Upper lobe of right lung (tissue), 1 donor: ENCODE data around the gene SERTM2. TPM values are rescaled to one million over a fixed set of nuclear protein-coding genes. Genes with fewer than 3 reads are reported as not detected.

ENCODE experiments used
- ATAC-seq: fragments of 200-7000 bp; cut with Tn5 transposase; one replicate; pipeline ENCODE4 v1.9.1; 2020; ENCODE audit warnings: mild to moderate bottlenecking, moderate library complexity
- DNase-seq: peaks from one replicate; pipeline ENCODE4 v3.0.0-alpha.2; 2020
- H3K27ac ChIP-seq: fragments of 200-600 bp; one replicate; pipeline ENCODE4 v1.8.0; 2022
- H3K27me3 ChIP-seq: fragments of 200-600 bp; one replicate; pipeline ENCODE4 v1.8.0; 2022; ENCODE audit warnings: mild to moderate bottlenecking
- H3K36me3 ChIP-seq: fragments of 200-600 bp; one replicate; pipeline ENCODE4 v1.8.0; 2022
- H3K4me1 ChIP-seq: fragments of 200-600 bp; one replicate; pipeline ENCODE4 v1.8.0; 2022
- H3K4me3 ChIP-seq: fragments of 200-600 bp; one replicate; pipeline ENCODE4 v1.8.0; 2022; ENCODE audit warnings: mild to moderate bottlenecking
- H3K9me3 ChIP-seq: fragments of 200-600 bp; one replicate; pipeline ENCODE4 v1.8.0; 2022
- CTCF ChIP-seq: fragments of 200-600 bp; IDR thresholded peaks from one replicate; pipeline ENCODE4 v1.8.0; 2022; ENCODE audit warnings: antibody characterized with exemption
- intact Hi-C: fragments of 100-400 bp; cut with DNase I; formaldehyde crosslinking; loops from one replicate; pipeline ENCODE4 v1.11.0; 2022
- long read RNA-seq: library from polyadenylated mRNA; unstranded; transcript quantifications from one replicate; pipeline ENCODE4 v2.0.0, GENCODE V29; 2021
- total RNA-seq: library from RNA; stranded (reverse); fragmentation: NEBNext Ultra II Directional; extraction: Animal tissue kit (Norgen Biotek cat#: 25700); gene quantifications from one replicate; pipeline ENCODE4 v1.2.1, GENCODE V29; 2021
- donor health status: DM: no; HTN: yes; CAD: no; lungs with severe emphysema.

The SERTM2 gene
- 1.6 TPM for total RNA-seq
- long read RNA-seq, full-length matches to known transcripts: 3 of 3 reads
- long read RNA-seq, partial matches to known transcripts: 0 of 3 reads
- long read RNA-seq, other reads (novel, unspliced or antisense): 0 of 3 reads

GRCh38 chrX:111511477-111511876 lies at the start of gene SERTM2:
Gene SERTM2 (plus strand): TSS chrX:111511645. CDS start chrX:111518858, 7,213 bp downstream.
- intact Hi-C loops: no loop called here
- no peak within 1 kb of the TSS for H3K27ac ChIP-seq
- no peak for TF ChIP-seq CTCF
- H3K36me3 ChIP-seq: no peaks in the 10 kb centered on the region
- DNase-seq (no peak), ATAC-seq (no peak)
- no peaks in the 10 kb centered on the region for H3K27me3 ChIP-seq
- H3K9me3 ChIP-seq: no peaks in the 10 kb centered on the region
- no peak within 1 kb of the TSS for H3K4me3 ChIP-seq
- H3K4me1 ChIP-seq: no peaks in the 10 kb centered on the region

GRCh38 chrX:111465669-111466068 lies 45.8 kb upstream of the SERTM2 start:
- ATAC-seq: no peak
- H3K4me3 ChIP-seq: no peak overlapping the region
- H3K9me3 ChIP-seq: no peaks in the 10 kb centered on the region
- DNase-seq: no peak
- intact Hi-C loops: no loop called here
- no peaks in the 10 kb centered on the region for H3K36me3 ChIP-seq
- no peak for TF ChIP-seq CTCF
- H3K27ac ChIP-seq: no peak overlapping the region
- H3K27me3 ChIP-seq: no peaks in the 10 kb centered on the region
- H3K4me1 ChIP-seq: no peaks in the 10 kb centered on the region

- no peak overlapping the region for H3K4me3 ChIP-seq
- no peak overlapping the region for H3K27ac ChIP-seq
- H3K9me3 ChIP-seq: no peaks in the 10 kb centered on the region
- intact Hi-C loops: no loop called here
- no peak for ATAC-seq
- no peaks in the 10 kb centered on the region for H3K36me3 ChIP-seq
- H3K4me1 ChIP-seq: no peaks in the 10 kb centered on the region
- DNase-seq: peak; percentile 46
- TF ChIP-seq CTCF: no peak
- no peaks in the 10 kb centered on the region for H3K27me3 ChIP-seq
Measured at GRCh38 chrX:111467896-111468295, 43.5 kb upstream of the SERTM2 start.

GRCh38 chrX:111470681-111471403 lies 40.6 kb upstream of the SERTM2 start:
- no peaks in the 10 kb centered on the region for H3K27me3 ChIP-seq
- H3K27ac ChIP-seq: no peak overlapping the region
- no peaks in the 10 kb centered on the region for H3K9me3 ChIP-seq
- DNase-seq (no peak), ATAC-seq (no peak)
- no peaks in the 10 kb centered on the region for H3K4me1 ChIP-seq
- TF ChIP-seq CTCF: no peak
- intact Hi-C loops: no loop called here
- no peak overlapping the region for H3K4me3 ChIP-seq
- H3K36me3 ChIP-seq: no peaks in the 10 kb centered on the region

GRCh38 chrX:111481896-111482295 lies 29.5 kb upstream of the SERTM2 start:
- Histone ChIP-seq H3K9me3 (no peaks in the 10 kb centered on the region), H3K4me1 (no peaks in the 10 kb centered on the region), H3K27ac (no peak overlapping the region), H3K27me3 (no peaks in the 10 kb centered on the region), H3K4me3 (no peak overlapping the region), H3K36me3 (no peaks in the 10 kb centered on the region)
- intact Hi-C loops: no loop called here
- ATAC-seq: no peak
- DNase-seq: no peak
- no peak for TF ChIP-seq CTCF
